SK-N-SH (cell line): ENCODE results near the gene IGSF9. TPM values are rescaled to one million over a fixed set of nuclear protein-coding genes. Genes with fewer than 3 reads are reported as not detected.

Experiments used
- CTCF ChIA-PET: fragments of 300-600, 350-600 bp; formaldehyde crosslinking; extraction: SDS; loops from one replicate; lab custom pipeline; 2021; lab: Yijun Ruan, JAX
- POLR2A ChIA-PET: fragments of 350-600 bp; sonication (Branson Sonifier 250); formaldehyde crosslinking; extraction: SDS; loops from one replicate; lab custom pipeline; 2020; ENCODE audit warnings: antibody characterized with exemption, inconsistent platforms; lab: Yijun Ruan, JAX
- DNase-seq: peaks from one replicate; pipeline ENCODE4 v3.0.0; 2012
- H2AFZ ChIP-seq: fragments of 200-600 bp; sonication (generic); 2 replicates; pipeline ENCODE4 v1.8.1; 2016; ENCODE audit warnings: antibody characterized with exemption, mild to moderate bottlenecking, low read depth
- H3F3A ChIP-seq: fragments of 200-600 bp; sonication (generic); replicated peaks from 2 replicates; pipeline ENCODE3; 2016; ENCODE audit warnings: antibody characterized with exemption, mild to moderate bottlenecking; ENCODE audit not compliant: insufficient read depth
- H3K27ac ChIP-seq, 2 experiments: fragments of 200-500 bp in 1 of 2; fragments of 200-600 bp in 1 of 2; sonication (Bioruptor generic) in 1 of 2; sonication (generic), shearing (Covaris generic) in 1 of 2; 2 replicates each; pipeline versions ENCODE4 v1.5.1 to v1.6.1; 2014 to 2016; ENCODE audit warnings: low read depth in 2 of 2, inconsistent platforms in 1 of 2, low read length in 1 of 2, mild to moderate bottlenecking in 1 of 2, mixed read lengths in 1 of 2
- H3K27me3 ChIP-seq: fragments of 200-600 bp; sonication (generic), shearing (Covaris generic); 2 replicates; pipeline ENCODE4 v1.6.1; 2016; ENCODE audit warnings: mixed run types; ENCODE audit not compliant: insufficient read depth
- H3K36me3 ChIP-seq, 2 experiments: fragments of 200-500 bp in 1 of 2; fragments of 200-600 bp in 1 of 2; sonication (Bioruptor generic) in 1 of 2; sonication (generic) in 1 of 2; replicated peaks in 1 of 2; 2 replicates each; pipeline versions ENCODE3 to v1.5.1; 2014 to 2016; ENCODE audit warnings: low read length in 1 of 2, mild to moderate bottlenecking in 1 of 2; ENCODE audit not compliant: insufficient read depth in 2 of 2, control insufficient read depth in 1 of 2
- H3K4me1 ChIP-seq, 2 experiments: fragments of 200-500 bp in 1 of 2; fragments of 200-600 bp in 1 of 2; sonication (Bioruptor generic) in 1 of 2; sonication (generic), shearing (Covaris generic) in 1 of 2; 2 replicates each; pipeline versions ENCODE4 v1.5.1 to v1.6.1; 2014 to 2016; ENCODE audit warnings: low read depth in 1 of 2, low read length in 1 of 2, mixed run types in 1 of 2; ENCODE audit not compliant: insufficient read depth in 2 of 2, control insufficient read depth in 1 of 2
- H3K4me2 ChIP-seq: fragments of 200-600 bp; sonication (generic), shearing (Covaris generic); 2 replicates; pipeline ENCODE4 v1.6.1; 2017; ENCODE audit warnings: mixed run types
- H3K4me3 ChIP-seq, 2 experiments: fragments of 200-500 bp in 1 of 2; fragments of 200-600 bp in 1 of 2; sonication (Bioruptor generic) in 1 of 2; sonication (generic), shearing (Covaris generic) in 1 of 2; 2 replicates each; pipeline versions ENCODE4 v1.5.1 to v1.8.1; 2014 to 2016; ENCODE audit warnings: low read depth in 2 of 2, inconsistent platforms in 1 of 2, low read length in 1 of 2, mild to moderate bottlenecking in 1 of 2, mixed read lengths in 1 of 2, moderate library complexity in 1 of 2
- H3K79me2 ChIP-seq: fragments of 200-600 bp; sonication (generic); 2 replicates; pipeline ENCODE4 v1.8.1; 2017; ENCODE audit warnings: mild to moderate bottlenecking; ENCODE audit not compliant: insufficient read depth
- H3K9ac ChIP-seq: fragments of 200-600 bp; sonication (generic); 2 replicates; pipeline ENCODE4 v1.6.1; 2017; ENCODE audit warnings: mixed run types
- H3K9me2 ChIP-seq: fragments of 200-600 bp; sonication (generic); 2 replicates; pipeline ENCODE4 v1.6.1; 2017; ENCODE audit warnings: mixed run types
- H3K9me3 ChIP-seq: fragments of 200-600 bp; sonication (generic); 2 replicates; pipeline ENCODE4 v1.6.1; 2017; ENCODE audit warnings: mixed run types, mild to moderate bottlenecking, moderate library complexity
- H4K20me1 ChIP-seq: fragments of 200-600 bp; sonication (generic); 2 replicates; pipeline ENCODE4 v1.6.1; 2017; ENCODE audit warnings: mild to moderate bottlenecking, mixed run types; ENCODE audit not compliant: insufficient read depth
- FOSL2 ChIP-seq: IDR thresholded peaks from 2 replicates; pipeline ENCODE4 v1.4.0; 2012; ENCODE audit warnings: low read depth, mild to moderate bottlenecking, moderate library complexity, borderline replicate concordance
- FOXM1 ChIP-seq: IDR thresholded peaks from 2 replicates; pipeline ENCODE4 v1.4.0; 2012; ENCODE audit warnings: low read depth, mild to moderate bottlenecking
- IRF3 ChIP-seq: fragments of 150-350 bp; IDR thresholded peaks from 2 replicates; pipeline ENCODE4 v1.6.1; 2016; ENCODE audit warnings: mild to moderate bottlenecking, low read depth, low read length
- JUND ChIP-seq: IDR thresholded peaks from 2 replicates; pipeline ENCODE4 v1.4.0; 2012
- MAX ChIP-seq: IDR thresholded peaks from 2 replicates; pipeline ENCODE4 v1.4.0; 2012; ENCODE audit warnings: low read depth
- MEF2A ChIP-seq: IDR thresholded peaks from 2 replicates; pipeline ENCODE4 v1.4.0; 2012; ENCODE audit warnings: low read depth, borderline replicate concordance
- NRF1 ChIP-seq: IDR thresholded peaks from 2 replicates; pipeline ENCODE4 v1.6.1; 2012; ENCODE audit warnings: low read depth, mild to moderate bottlenecking, low read length
- RXRA ChIP-seq: IDR thresholded peaks from 2 replicates; pipeline ENCODE4 v1.4.0; 2012; ENCODE audit warnings: low read depth, mild to moderate bottlenecking, borderline replicate concordance
- WGBS: methylation state at CpG from one replicate; pipeline ENCODE4 v1.1.6; 2017; ENCODE audit warnings: low lambda C conversion rate; 5-methylcytosine and 5-hydroxymethylcytosine counted together
- polyA plus RNA-seq, 3 experiments: library from polyadenylated mRNA; depleted of rRNA; stranded (reverse); fragments of >200 nt; gene quantifications; 2 replicates each; pipeline ENCODE4 v1.2.3, GENCODE V29; 2012

IGSF9 gene
- polyA plus RNA-seq, 1 of the 3 experiments (the other 2 are of a cell fraction), result 2.4 TPM

GRCh38 chr1:159902541-159902940, 42.9 kb downstream of the IGSF9 start:
- Histone ChIP-seq H3K79me2 (no peaks in the 10 kb centered on the region), H3K9ac (no peak overlapping the region), H4K20me1 (no peaks in the 10 kb centered on the region), H2AFZ (no peak overlapping the region), H3K4me3 (no peak overlapping the region), H3F3A (no peaks in the 10 kb centered on the region), H3K4me1 (no peaks in the 10 kb centered on the region), H3K4me2 (no peak overlapping the region), H3K36me3 (no peaks in the 10 kb centered on the region), H3K27me3 (no peaks in the 10 kb centered on the region), H3K27ac (no peak overlapping the region), H3K9me2 (no peaks in the 10 kb centered on the region), H3K9me3 (no peaks in the 10 kb centered on the region)
- TF ChIP-seq JUND (no peak), NRF1 (no peak), FOXM1 (no peak), RXRA (no peak), MEF2A (no peak)
- ChIA-PET CTCF (interaction anchor here (1.2 to 1.6 kb wide), 4 partner anchors 11 to 105 kb away, joined by 3 to 8 read pairs (median 5); no protein-coding TSS in a partner anchor), POLR2A (no interaction called here)
- no peak for DNase-seq
- WGBS, result 92% methylated on average over 3 of the region's 3 CpGs

GRCh38 chr1:159900755-159901360, 44.6 kb downstream of the IGSF9 start:
- no peak for DNase-seq

More at GRCh38 chr1:159900755-159901360, 44.6 kb downstream of the IGSF9 start:
- H3K79me2 ChIP-seq, result no peaks in the 10 kb centered on the region
- no peak overlapping the region for H3K4me2 ChIP-seq
- H2AFZ ChIP-seq, result no peak overlapping the region
- no peaks in the 10 kb centered on the region for H3K36me3 ChIP-seq
- POLR2A ChIA-PET, result interaction anchor here (0.5 kb wide), 1 partner anchor 129 kb away, joined by 3 read pairs; no protein-coding TSS in a partner anchor
- CTCF ChIA-PET, result interaction anchor here (0.9 to 1.7 kb wide), 4 partner anchors 10 to 105 kb away, joined by 3 to 5 read pairs (median 4); no protein-coding TSS in a partner anchor
- no peaks in the 10 kb centered on the region for H3K27me3 ChIP-seq
- H4K20me1 ChIP-seq, result no peaks in the 10 kb centered on the region
- H3K4me3 ChIP-seq, result no peak overlapping the region
- no peaks in the 10 kb centered on the region for H3K9me2 ChIP-seq
- TF ChIP-seq FOSL2 (no peak), MAX (no peak), IRF3 (no peak)
- H3K27ac ChIP-seq, result no peak overlapping the region
- H3K9me3 ChIP-seq, result no peaks in the 10 kb centered on the region
- WGBS, result 78% methylated on average over 2 of the region's 2 CpGs
- 0 out of 4 replicates have a peak, but pooled peaks cover 0 to 7% of the 10 kb centered on the region in 2 experiments for H3K4me1 ChIP-seq
- no peak overlapping the region for H3K9ac ChIP-seq
- H3F3A ChIP-seq, result no peaks in the 10 kb centered on the region
